HG03095 (cell line): ENCODE results near the gene TXNRD2.

Source experiments
- ATAC-seq: cut with Tn5 transposase; IDR thresholded peaks from one replicate; pipeline ENCODE4 v1.9.1; 2021; ENCODE audit warnings: moderate library complexity; ENCODE audit not compliant: unreplicated experiment

The TXNRD2 gene

GRCh38 chr22:19980766-19981165, 39.1 kb upstream of the TXNRD2 start:
- no peak for ATAC-seq

- no peak for ATAC-seq
Observed at GRCh38 chr22:19979712-19980493, 38.3 kb upstream of the TXNRD2 start.

GRCh38 chr22:19978748-19979147, 37.1 kb upstream of the TXNRD2 start:
- ATAC-seq = no peak

- ATAC-seq = no peak
Observed at GRCh38 chr22:19977296-19978243, 36.0 kb upstream of the TXNRD2 start.

GRCh38 chr22:19976671-19977070, 35.1 kb upstream of the TXNRD2 start:
- no peak for ATAC-seq

GRCh38 chr22:19975707-19976035, 34.1 kb upstream of the TXNRD2 start:
- no peak for ATAC-seq

GRCh38 chr22:19974935-19975706, 33.5 kb upstream of the TXNRD2 start:
- no peak for ATAC-seq

- ATAC-seq = no peak
Observed at GRCh38 chr22:19974268-19974861, 32.7 kb upstream of the TXNRD2 start.

GRCh38 chr22:19973551-19974267, 32.1 kb upstream of the TXNRD2 start:
- no peak for ATAC-seq

- ATAC-seq = no peak
Observed at GRCh38 chr22:19972652-19973550, 31.3 kb upstream of the TXNRD2 start.

- ATAC-seq = no peak
Observed at GRCh38 chr22:19972251-19972650, 30.6 kb upstream of the TXNRD2 start.

GRCh38 chr22:19971276-19972124, 29.9 kb upstream of the TXNRD2 start:
- no peak for ATAC-seq

GRCh38 chr22:19970479-19971275, 29.1 kb upstream of the TXNRD2 start:
- no peak for ATAC-seq

- no peak for ATAC-seq
Observed at GRCh38 chr22:19970031-19970478, 28.4 kb upstream of the TXNRD2 start.

- ATAC-seq = no peak
Observed at GRCh38 chr22:19969141-19969928, 27.7 kb upstream of the TXNRD2 start.

GRCh38 chr22:19968450-19968891, 26.9 kb upstream of the TXNRD2 start:
- ATAC-seq = no peak
